Measurements from ENCODE around the gene NSUN7.

DNA sequence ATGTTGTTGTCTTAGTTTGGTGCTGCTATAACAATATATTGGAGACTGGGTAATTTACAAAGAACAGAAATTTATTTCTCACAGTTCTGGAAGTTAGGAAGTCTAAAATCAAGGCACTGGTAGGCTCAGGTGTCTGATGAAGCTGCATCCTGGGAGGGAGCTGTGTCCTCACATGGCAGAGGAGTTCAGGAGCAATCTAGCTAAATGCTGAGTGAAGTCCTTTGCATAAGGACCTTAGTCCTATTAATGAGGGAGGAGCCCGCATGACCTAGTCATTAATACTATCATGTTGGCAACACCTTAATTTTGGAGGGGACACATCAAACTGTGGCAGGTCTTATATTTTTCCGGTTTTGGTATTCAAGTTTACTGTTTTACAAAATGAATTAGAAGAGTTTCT lies 36.0 kb upstream of the NSUN7 start:
- TF ChIP-seq, protein P1, sequence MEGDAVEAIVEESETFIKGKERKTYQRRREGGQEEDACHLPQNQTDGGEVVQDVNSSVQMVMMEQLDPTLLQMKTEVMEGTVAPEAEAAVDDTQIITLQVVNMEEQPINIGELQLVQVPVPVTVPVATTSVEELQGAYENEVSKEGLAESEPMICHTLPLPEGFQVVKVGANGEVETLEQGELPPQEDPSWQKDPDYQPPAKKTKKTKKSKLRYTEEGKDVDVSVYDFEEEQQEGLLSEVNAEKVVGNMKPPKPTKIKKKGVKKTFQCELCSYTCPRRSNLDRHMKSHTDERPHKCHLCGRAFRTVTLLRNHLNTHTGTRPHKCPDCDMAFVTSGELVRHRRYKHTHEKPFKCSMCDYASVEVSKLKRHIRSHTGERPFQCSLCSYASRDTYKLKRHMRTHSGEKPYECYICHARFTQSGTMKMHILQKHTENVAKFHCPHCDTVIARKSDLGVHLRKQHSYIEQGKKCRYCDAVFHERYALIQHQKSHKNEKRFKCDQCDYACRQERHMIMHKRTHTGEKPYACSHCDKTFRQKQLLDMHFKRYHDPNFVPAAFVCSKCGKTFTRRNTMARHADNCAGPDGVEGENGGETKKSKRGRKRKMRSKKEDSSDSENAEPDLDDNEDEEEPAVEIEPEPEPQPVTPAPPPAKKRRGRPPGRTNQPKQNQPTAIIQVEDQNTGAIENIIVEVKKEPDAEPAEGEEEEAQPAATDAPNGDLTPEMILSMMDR (IDR thresholded peaks at IDR 0.05; ENCODE audit: low read length): no peak
- no peak for TF ChIP-seq EZH2 (IDR thresholded peaks at IDR 0.05; ENCODE audit: borderline replicate concordance, low read length)
